HepG2 (cell line): ENCODE results near the gene TACC3. TPM values are rescaled to one million over a fixed set of nuclear protein-coding genes. Genes with fewer than 3 reads are reported as not detected.

Experiments used
- ATAC-seq: fragments of 200-7000 bp; cut with Tn5 transposase; 3 replicates; pipeline ENCODE4 v1.9.1; 2020; ENCODE audit warnings: mild to moderate bottlenecking, moderate library complexity
- BruUV-seq: library from RNA; stranded (reverse); fragments of 400-500 nt; replicated peaks from 2 replicates; lab custom pipeline; 2021; lab: Mats Ljungman, UMichigan
- CTCF ChIA-PET: fragments of 300-600 bp; formaldehyde crosslinking; extraction: SDS; loops from one replicate; lab custom pipeline; 2021; ENCODE audit warnings: low total read pairs, inconsistent platforms, low intra/inter-chr PET ratio; lab: Yijun Ruan, JAX
- POLR2A ChIA-PET: fragments of 350-600 bp; sonication (Branson Sonifier 250); formaldehyde crosslinking; loops from one replicate; lab custom pipeline; 2020; ENCODE audit warnings: antibody characterized with exemption, inconsistent platforms; lab: Yijun Ruan, JAX
- DNase-seq: peaks from one replicate; pipeline ENCODE4 v3.0.0-alpha.2; 2015; ENCODE audit warnings: low spot score
- FAIRE-seq: peaks from 3 replicates; lab custom pipeline; 2011; peaks lifted over from hg19 to GRCh38; lab: Jason Lieb, UNC
- H2AFZ ChIP-seq: one replicate; pipeline ENCODE4 v1.6.1; 2011; ENCODE audit warnings: low read length, inconsistent platforms
- H3K27ac ChIP-seq: fragments of 300-600 bp; 3 replicates; pipeline ENCODE4 v1.8.0; 2011; ENCODE audit warnings: mixed run types, mild to moderate bottlenecking, mixed read lengths, low read length, inconsistent platforms; ENCODE audit not compliant: insufficient read depth; ENCODE audit errors: extremely low read length
- H3K27me3 ChIP-seq, 2 experiments: fragments of 200-600 bp in 1 of 2; 2 replicates in 1 of 2; 3 replicates in 1 of 2; pipeline versions ENCODE4 v1.6.0 to v1.8.0; 2011; ENCODE audit warnings: low read length in 2 of 2, mild to moderate bottlenecking in 2 of 2, moderate library complexity in 2 of 2, inconsistent platforms in 1 of 2; ENCODE audit not compliant: insufficient read depth in 2 of 2, control insufficient read depth in 1 of 2
- H3K36me3 ChIP-seq, 2 experiments: fragments of 200-600 bp in 1 of 2; replicated peaks in 1 of 2; 2 replicates in 1 of 2; 3 replicates in 1 of 2; pipeline versions ENCODE4 v1.5.1 to v1.8.0; 2011; ENCODE audit warnings: low read length in 2 of 2, inconsistent platforms in 1 of 2; ENCODE audit not compliant: insufficient read depth in 2 of 2, control insufficient read depth in 1 of 2
- H3K4me1 ChIP-seq: 2 replicates; pipeline ENCODE4 v1.5.1; 2012; ENCODE audit warnings: low read length, inconsistent platforms; ENCODE audit not compliant: insufficient read depth
- H3K4me2 ChIP-seq: 2 replicates; pipeline ENCODE4 v1.6.0; 2011; ENCODE audit warnings: low read depth, low read length, inconsistent platforms
- H3K4me3 ChIP-seq, 3 experiments: fragments of 200-600 bp in 1 of 3; sonication (generic), shearing (Covaris generic) in 1 of 3; replicated peaks in 1 of 3; 2 replicates each; pipeline ENCODE4 v1.5.1; 2011 to 2016; ENCODE audit warnings: low read length in 3 of 3, inconsistent platforms in 2 of 3, low read depth in 2 of 3, mild to moderate bottlenecking in 2 of 3, control low read depth in 1 of 3, mixed read lengths in 1 of 3; ENCODE audit not compliant: insufficient read depth in 1 of 3
- H3K79me2 ChIP-seq: one replicate; pipeline ENCODE4 v1.6.1; 2011; ENCODE audit warnings: low read length, inconsistent platforms; ENCODE audit not compliant: insufficient read depth
- H3K9ac ChIP-seq: 2 replicates; pipeline ENCODE4 v1.6.0; 2011; ENCODE audit warnings: mild to moderate bottlenecking, low read depth, low read length, inconsistent platforms; ENCODE audit not compliant: insufficient read depth
- H3K9me3 ChIP-seq: 2 replicates; pipeline ENCODE4 v1.5.1; 2012; ENCODE audit warnings: mild to moderate bottlenecking, low read length
- H4K20me1 ChIP-seq: 2 replicates; pipeline ENCODE4 v1.6.0; 2011; ENCODE audit warnings: inconsistent platforms, mild to moderate bottlenecking, low read length, moderate library complexity; ENCODE audit not compliant: insufficient read depth
- AGO2 ChIP-seq: fragments of 200-400 bp; formaldehyde crosslinking; optimal IDR thresholded peaks from 2 replicates; pipeline ENCODE3; 2017; ENCODE audit warnings: mild to moderate bottlenecking, low read depth, low read length, moderate library complexity
- HDAC6 ChIP-seq: fragments of 200-600 bp; sonication (generic); IDR thresholded peaks from 2 replicates; pipeline ENCODE4 v1.7.0; 2017; ENCODE audit warnings: mild to moderate bottlenecking, antibody characterized with exemption, low read length, low read depth
- HNRNPLL ChIP-seq: fragments of 200-400 bp; formaldehyde crosslinking; IDR thresholded peaks from 2 replicates; pipeline ENCODE4 v1.6.1; 2017; ENCODE audit warnings: mild to moderate bottlenecking, low read depth, low read length; ENCODE audit not compliant: poor library complexity, severe bottlenecking
- HNRNPUL1 ChIP-seq: fragments of 200-400 bp; formaldehyde crosslinking; IDR thresholded peaks from 2 replicates; pipeline ENCODE4 v1.6.1; 2017; ENCODE audit warnings: low read depth, mild to moderate bottlenecking, low read length, moderate library complexity
- MLLT10 ChIP-seq: sonication (generic); formaldehyde crosslinking; IDR thresholded peaks from 2 replicates; pipeline ENCODE4 v1.4.0; 2020; ENCODE audit warnings: missing genetic modification reagents
- RBFOX2 ChIP-seq: fragments of 200-400 bp; formaldehyde crosslinking; IDR thresholded peaks from 2 replicates; pipeline ENCODE4 v1.6.1; 2017; ENCODE audit warnings: low read depth, mild to moderate bottlenecking, low read length
- TBP ChIP-seq: sonication (generic); formaldehyde crosslinking; IDR thresholded peaks from 2 replicates; pipeline ENCODE4 v1.5.0; 2020; ENCODE audit warnings: missing genetic modification reagents
- ZNF562 ChIP-seq: sonication (generic); formaldehyde crosslinking; IDR thresholded peaks from 2 replicates; pipeline ENCODE4 v1.8.0; 2022; ENCODE audit warnings: missing genetic modification reagents, borderline replicate concordance
- WGBS: methylation state at CpG from one replicate; pipeline ENCODE4 v1.1.6; 2017; ENCODE audit warnings: low lambda C conversion rate; 5-methylcytosine and 5-hydroxymethylcytosine counted together
- in situ Hi-C: cut with HindIII; loops from 2 replicates; pipeline ENCODE4 v1.10.0; 2017; ENCODE audit warnings: low pct_unique_long_range_greater_than_20kb; ENCODE audit not compliant: extremely low pct_ligation_motif_present
- intact Hi-C: fragments of 100-400 bp; cut with micrococcal nuclease; formaldehyde crosslinking; loops from one replicate; pipeline ENCODE4 v1.10.0; 2022; ENCODE audit not compliant: unreplicated experiment
- polyA plus RNA-seq, 8 experiments: library from polyadenylated mRNA; depleted of rRNA in 3 of 8; stranded (reverse) in 7 of 8; unstranded in 1 of 8; fragments of >200 nt; fragmentation: Illumina TruSeq in 4 of 8; extraction: Trizol in 4 of 8; gene quantifications; 2 replicates each; pipeline versions ENCODE4 v1.2.1 to v1.2.3, GENCODE V29; 2011 to 2016; ENCODE audit warnings: low read depth in 4 of 8, missing spikeins in 1 of 8, mixed read lengths in 1 of 8; ENCODE audit not compliant: insufficient read depth in 1 of 8
- total RNA-seq, 5 experiments: library from RNA; depleted of rRNA; stranded (reverse); fragments of >200 nt; fragmentation: Illumina TruSeq; extraction: Trizol; gene quantifications; 2 replicates each; pipeline ENCODE4 v1.2.3, GENCODE V29; 2016; ENCODE audit warnings: low read depth in 1 of 5

TACC3 gene
- total and polyA plus RNA-seq, 2 of the 13 experiments (the other 11 are each of a cell fraction or from before 2014, with no cell fraction given) = 20.3 to 21.2 TPM

DNA sequence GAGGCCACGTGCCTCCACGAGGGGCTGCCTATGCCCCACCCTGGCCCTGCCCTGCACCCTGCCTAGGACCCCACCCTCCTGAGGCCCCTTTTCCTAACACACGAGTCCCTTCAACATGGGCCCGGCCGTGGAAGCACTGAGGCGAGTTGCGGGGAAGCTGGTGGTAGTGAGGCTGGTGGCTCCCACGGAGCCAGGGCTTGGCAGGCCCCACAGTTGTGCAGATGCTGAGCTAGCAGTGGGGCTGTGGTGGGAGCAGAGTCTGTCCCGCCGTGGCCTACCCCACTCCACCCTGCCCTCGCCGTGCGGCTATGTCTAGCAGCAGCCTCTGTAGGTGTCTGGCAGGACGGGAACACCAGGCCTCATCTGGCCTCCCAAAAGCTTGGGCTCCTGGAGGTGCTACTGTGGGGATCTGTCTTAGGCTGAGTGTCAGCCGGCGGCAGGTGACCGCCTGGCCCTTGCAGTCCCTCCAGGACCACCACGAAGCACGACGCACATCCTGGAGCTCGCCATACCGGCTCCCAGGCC, 18.8 kb downstream of the TACC3 start:
- FAIRE-seq = no peak
- Histone ChIP-seq H3K9me3 (peaks cover 17% of the 10 kb centered on the region; the same call in 1 of the 2 replicates), H3K79me2 (no peaks in the 10 kb centered on the region), H3K27ac (no peak overlapping the region), H3K36me3 (peaks cover 37 to 75% of the 10 kb centered on the region in 2 experiments), H2AFZ (no peak overlapping the region)
- 93% methylated on average over 7 of the region's 22 CpGs for WGBS
- POLR2A ChIA-PET = no interaction called here
- no peak for DNase-seq
- no peak for ATAC-seq
- in situ Hi-C loops = no loop called here
- BruUV-seq = no TSS peak
- no peak for TF ChIP-seq MLLT10 (CRISPR knock-in tag)
- TF ChIP-seq RBFOX2 = peak; percentile 53
- TF ChIP-seq HDAC6 = no peak
- no peak for TF ChIP-seq HNRNPUL1
- no peak for TF ChIP-seq HNRNPLL
- TF ChIP-seq, all 625 proteins: peak for 1
- Histone ChIP-seq H3K4me1 (peaks cover 13% of the 10 kb centered on the region), H3K9ac (no peak overlapping the region), H4K20me1 (no peaks in the 10 kb centered on the region), H3K4me3 (no peak overlapping the region), H3K4me2 (no peak overlapping the region), H3K27me3 (no peaks in the 10 kb centered on the region)
- CTCF ChIA-PET = no interaction called here
- intact Hi-C loops = no loop called here

DNA sequence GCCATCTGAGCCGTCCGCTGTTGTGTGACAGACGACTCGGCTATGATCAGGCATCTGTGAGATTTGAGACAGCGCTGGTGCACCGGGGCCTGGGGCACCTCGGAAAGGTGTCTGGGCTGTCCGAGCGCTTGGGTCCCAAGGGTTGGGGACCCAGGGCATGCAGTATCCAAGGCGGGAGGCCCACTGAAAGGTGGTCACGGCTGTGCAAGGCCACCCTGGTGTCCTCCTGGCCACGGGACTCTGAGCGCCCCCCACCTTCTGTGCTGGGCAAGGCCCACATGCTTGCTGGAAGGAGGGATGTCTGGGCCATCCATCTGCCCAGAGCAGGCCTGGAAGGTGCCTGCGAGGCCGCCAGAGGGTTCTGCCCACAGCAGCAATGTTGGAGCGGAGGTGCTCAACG, 19.9 kb downstream of the TACC3 start:
- no peak for ATAC-seq
- CTCF ChIA-PET = no interaction called here
- no peaks in the 10 kb centered on the region for H4K20me1 ChIP-seq
- no peak for DNase-seq
- no peak for FAIRE-seq
- H3K79me2 ChIP-seq = no peaks in the 10 kb centered on the region
- no peak overlapping the region for H3K27ac ChIP-seq
- no peak overlapping the region for H3K4me2 ChIP-seq
- TF ChIP-seq RBFOX2 (peak; percentile 40; the same call in 1 of the 2 replicates), ZNF562 (CRISPR knock-in tag) (no peak), AGO2 (peak; percentile 83), TBP (CRISPR knock-in tag) (no peak)
- intact Hi-C loops = no loop called here
- no peaks in the 10 kb centered on the region for H3K27me3 ChIP-seq
- in situ Hi-C loops = no loop called here
- peaks cover 17% of the 10 kb centered on the region; the same call in 1 of the 2 replicates for H3K9me3 ChIP-seq
- BruUV-seq = no TSS peak
- H3K4me1 ChIP-seq = peaks cover 24% of the 10 kb centered on the region
- 91% methylated on average over 11 of the region's 17 CpGs for WGBS
- H3K4me3 ChIP-seq = no peak overlapping the region
- no peak overlapping the region for H3K9ac ChIP-seq
- no peak overlapping the region for H2AFZ ChIP-seq
- POLR2A ChIA-PET = no interaction called here
- H3K36me3 ChIP-seq = peaks cover 33 to 65% of the 10 kb centered on the region in 2 experiments
